K562 (cell line): ENCODE data around the gene ATP5F1D.

Source experiments
- ATF1 ChIP-seq, 2 experiments: fragments of 450-650 bp in 1 of 2; IDR thresholded peaks; 2 replicates each; pipeline ENCODE4 v1.6.1; 2016; ENCODE audit warnings: missing compliant biosample characterization in 1 of 2, missing genetic modification characterization in 1 of 2
- CTCF ChIP-seq, 3 experiments: IDR thresholded peaks in 2 of 3; conservative IDR thresholded peaks in 1 of 3; 2 replicates each; pipeline ENCODE4 v1.5.1; 2011 to 2012; ENCODE audit warnings: low read length in 3 of 3, mild to moderate bottlenecking in 3 of 3, control low read depth in 2 of 3, improper control_type of control experiment in 1 of 3, inconsistent platforms in 1 of 3, low read depth in 1 of 3, mixed read lengths in 1 of 3, moderate library complexity in 1 of 3; ENCODE audit not compliant: insufficient read depth in 2 of 3
- DLX4 ChIP-seq: fragments of 250-450 bp; sonication (Bioruptor Pico); IDR thresholded peaks from 2 replicates; pipeline ENCODE4 v1.6.1; 2021; ENCODE audit warnings: mild to moderate bottlenecking
- GABPA ChIP-seq: fragments of 200-800 bp; sonication (Bioruptor generic); conservative IDR thresholded peaks from 2 replicates; pipeline ENCODE4 v1.6.1; 2016; ENCODE audit warnings: low read depth, missing genetic modification characterization, missing compliant biosample characterization
- MCM7 ChIP-seq, 2 experiments: fragments of 450-650 bp; IDR thresholded peaks; 2 replicates each; pipeline ENCODE4 v1.6.1; 2016 to 2018
- NELFE ChIP-seq: IDR thresholded peaks from 2 replicates; pipeline ENCODE4 v1.6.1; 2011; ENCODE audit warnings: mild to moderate bottlenecking; ENCODE audit not compliant: insufficient read depth, insufficient read length
- POLR2AphosphoS5 ChIP-seq: IDR thresholded peaks from 2 replicates; pipeline ENCODE4 v1.6.1; 2011; ENCODE audit warnings: mild to moderate bottlenecking, low read depth, low read length, moderate library complexity; ENCODE audit not compliant: control insufficient read depth, insufficient read depth
- SP1 ChIP-seq: sonication (generic); formaldehyde crosslinking; IDR thresholded peaks from 2 replicates; pipeline ENCODE4 v1.8.1; 2022; ENCODE audit warnings: mild to moderate bottlenecking, missing genetic modification reagents
- TEAD4 ChIP-seq, 2 experiments: sonication (generic) in 1 of 2; formaldehyde crosslinking in 1 of 2; IDR thresholded peaks; 2 replicates each; pipeline versions ENCODE4 v1.6.1 to v1.8.0; 2012 to 2022; ENCODE audit warnings: borderline replicate concordance in 1 of 2, inconsistent platforms in 1 of 2, low read length in 1 of 2, mild to moderate bottlenecking in 1 of 2, missing genetic modification reagents in 1 of 2
- ZNF133 ChIP-seq: fragments of 250-450 bp; sonication (Bioruptor Pico); IDR thresholded peaks from 2 replicates; pipeline ENCODE4 v1.4.0; 2020; ENCODE audit warnings: mild to moderate bottlenecking
- ZNF175 ChIP-seq: fragments of 200-800 bp; sonication (Bioruptor generic); IDR thresholded peaks from 2 replicates; pipeline ENCODE4 v1.6.1; 2016; ENCODE audit warnings: low read depth, mild to moderate bottlenecking, missing genetic modification characterization, missing compliant biosample characterization
- TF ChIP-seq, protein P1 (sequence below): fragments of 450-650 bp; IDR thresholded peaks from 2 replicates; pipeline ENCODE4 v1.6.1; 2016; ENCODE audit warnings: antibody characterized with exemption
- TF ChIP-seq, protein P2 (sequence below): fragments of 450-650 bp; formaldehyde crosslinking; IDR thresholded peaks from 2 replicates; pipeline ENCODE4 v1.4.0; 2022; ENCODE audit warnings: missing genetic modification characterization

- TF ChIP-seq ZNF175 (CRISPR knock-in tag), result no peak
- no peak for TF ChIP-seq POLR2AphosphoS5
- TF ChIP-seq MCM7 (IDR thresholded peaks at IDR 0.05), result no peak
- no peak for TF ChIP-seq SP1
- TF ChIP-seq TEAD4 (IDR thresholded peaks at IDR 0.05; ENCODE audit: low read length), result no peak
- no peak for TF ChIP-seq TEAD4 (CRISPR knock-in tag; IDR thresholded peaks at IDR 0.05; ENCODE audit: borderline replicate concordance)
- no peak for TF ChIP-seq DLX4 (CRISPR knock-in tag)
- TF ChIP-seq, protein P1, sequence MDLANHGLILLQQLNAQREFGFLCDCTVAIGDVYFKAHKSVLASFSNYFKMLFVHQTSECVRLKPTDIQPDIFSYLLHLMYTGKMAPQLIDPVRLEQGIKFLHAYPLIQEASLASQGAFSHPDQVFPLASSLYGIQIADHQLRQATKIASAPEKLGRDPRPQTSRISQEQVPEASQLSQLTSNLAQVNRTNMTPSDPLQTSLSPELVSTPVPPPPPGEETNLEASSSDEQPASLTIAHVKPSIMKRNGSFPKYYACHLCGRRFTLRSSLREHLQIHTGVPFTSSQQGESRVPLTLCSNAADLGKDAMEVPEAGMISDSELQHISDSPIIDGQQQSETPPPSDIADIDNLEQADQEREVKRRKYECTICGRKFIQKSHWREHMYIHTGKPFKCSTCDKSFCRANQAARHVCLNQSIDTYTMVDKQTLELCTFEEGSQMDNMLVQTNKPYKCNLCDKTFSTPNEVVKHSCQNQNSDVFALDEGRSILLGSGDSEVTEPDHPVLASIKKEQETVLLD, result no peak
- no peak for TF ChIP-seq CTCF (IDR thresholded peaks at IDR 0.05 in 2 of 3, conservative IDR thresholded peaks at IDR 0.05 in 1 of 3; ENCODE audit: insufficient read depth in 2 of 3, low read depth in 1 of 3, low read length in 3 of 3)
- TF ChIP-seq ZNF133 (CRISPR knock-in tag), result no peak
- TF ChIP-seq GABPA (tag), result no peak
- TF ChIP-seq, protein P2, sequence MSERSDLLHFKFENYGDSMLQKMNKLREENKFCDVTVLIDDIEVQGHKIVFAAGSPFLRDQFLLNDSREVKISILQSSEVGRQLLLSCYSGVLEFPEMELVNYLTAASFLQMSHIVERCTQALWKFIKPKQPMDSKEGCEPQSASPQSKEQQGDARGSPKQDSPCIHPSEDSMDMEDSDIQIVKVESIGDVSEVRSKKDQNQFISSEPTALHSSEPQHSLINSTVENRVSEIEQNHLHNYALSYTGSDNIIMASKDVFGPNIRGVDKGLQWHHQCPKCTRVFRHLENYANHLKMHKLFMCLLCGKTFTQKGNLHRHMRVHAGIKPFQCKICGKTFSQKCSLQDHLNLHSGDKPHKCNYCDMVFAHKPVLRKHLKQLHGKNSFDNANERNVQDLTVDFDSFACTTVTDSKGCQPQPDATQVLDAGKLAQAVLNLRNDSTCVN (CRISPR knock-in tag), result no peak
- TF ChIP-seq ATF1 (CRISPR knock-in tag; IDR thresholded peaks at IDR 0.05), result no peak
- no peak for TF ChIP-seq ATF1 (tag; IDR thresholded peaks at IDR 0.05)
- no peak for TF ChIP-seq NELFE
These were observed 21.6 kb upstream of the ATP5F1D start for GRCh38 chr19:1219786-1220476.
